ENCODE data around the gene MYO15B.

The MYO15B gene

DNA sequence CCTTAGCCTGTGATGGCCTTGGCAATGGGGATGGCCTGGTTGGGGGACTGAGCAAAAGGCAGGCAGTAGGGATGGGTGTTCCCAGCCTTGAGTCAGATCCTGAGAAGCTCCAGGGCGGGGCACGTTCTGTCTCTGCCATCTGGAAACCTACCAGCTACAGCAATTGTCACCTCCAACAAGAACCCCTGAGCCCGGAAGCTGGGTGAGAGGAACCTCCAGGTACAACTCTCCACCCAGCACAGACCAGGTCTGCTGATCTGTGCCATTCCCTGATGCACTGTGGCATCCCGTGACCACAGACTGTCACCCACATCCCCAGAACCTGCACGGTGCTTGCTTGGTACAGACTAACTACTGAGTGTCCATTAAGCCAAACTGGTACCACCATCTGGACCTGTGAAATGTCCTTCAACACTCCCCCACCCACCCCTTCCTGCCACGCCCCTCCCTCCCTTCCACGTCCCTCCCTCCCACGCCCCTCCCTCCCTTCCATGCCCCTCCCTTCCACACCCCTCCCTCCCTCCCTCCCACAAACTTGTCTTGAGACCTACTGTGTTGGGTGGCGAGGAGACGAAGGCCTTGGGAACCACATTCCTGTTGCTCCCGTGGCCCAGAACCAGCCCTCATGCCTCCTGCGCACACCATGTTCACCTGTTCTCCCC, 16.6 kb downstream of the MYO15B start:
- no peak for DNase-seq

DNA sequence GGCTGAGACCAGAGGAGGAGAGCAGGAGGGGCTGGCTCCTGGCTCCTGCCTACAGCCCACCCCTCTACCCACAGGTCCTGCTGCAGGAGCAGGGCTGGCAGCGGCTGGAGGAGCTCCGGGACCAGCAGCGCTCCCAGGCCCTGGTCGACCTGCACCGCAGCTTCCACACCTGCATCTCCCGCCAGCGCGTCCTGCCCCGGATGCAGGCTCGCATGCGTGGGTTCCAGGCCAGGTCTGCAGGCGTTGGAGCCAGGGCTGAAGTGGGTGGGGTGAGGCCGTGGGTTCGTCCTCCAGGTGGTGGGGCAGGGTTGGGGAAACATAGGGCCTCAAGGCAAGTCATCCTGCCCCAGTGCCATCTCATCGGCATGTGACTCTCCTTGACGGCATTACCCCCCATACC, 18.2 kb downstream of the MYO15B start:
- no peak for DNase-seq

DNA sequence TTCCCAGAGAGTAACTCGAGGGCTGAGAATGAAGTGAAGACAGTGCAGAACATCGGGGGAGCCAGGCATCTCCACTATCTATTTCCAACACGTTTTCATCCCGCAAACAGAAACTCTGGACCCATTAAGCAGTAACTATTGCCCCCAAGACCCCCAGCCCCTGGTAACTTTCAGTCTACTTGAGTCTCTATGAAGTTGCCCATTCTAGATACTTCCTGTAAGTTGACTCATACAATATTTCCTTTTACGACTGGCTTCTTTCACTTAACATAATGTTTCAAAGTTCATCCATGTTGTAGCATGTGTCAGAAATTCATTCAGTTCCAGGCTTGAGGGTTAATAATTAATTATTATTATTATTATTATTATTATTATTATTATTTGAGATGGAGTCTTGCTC, 19.5 kb downstream of the MYO15B start:
- no peak for DNase-seq

DNA sequence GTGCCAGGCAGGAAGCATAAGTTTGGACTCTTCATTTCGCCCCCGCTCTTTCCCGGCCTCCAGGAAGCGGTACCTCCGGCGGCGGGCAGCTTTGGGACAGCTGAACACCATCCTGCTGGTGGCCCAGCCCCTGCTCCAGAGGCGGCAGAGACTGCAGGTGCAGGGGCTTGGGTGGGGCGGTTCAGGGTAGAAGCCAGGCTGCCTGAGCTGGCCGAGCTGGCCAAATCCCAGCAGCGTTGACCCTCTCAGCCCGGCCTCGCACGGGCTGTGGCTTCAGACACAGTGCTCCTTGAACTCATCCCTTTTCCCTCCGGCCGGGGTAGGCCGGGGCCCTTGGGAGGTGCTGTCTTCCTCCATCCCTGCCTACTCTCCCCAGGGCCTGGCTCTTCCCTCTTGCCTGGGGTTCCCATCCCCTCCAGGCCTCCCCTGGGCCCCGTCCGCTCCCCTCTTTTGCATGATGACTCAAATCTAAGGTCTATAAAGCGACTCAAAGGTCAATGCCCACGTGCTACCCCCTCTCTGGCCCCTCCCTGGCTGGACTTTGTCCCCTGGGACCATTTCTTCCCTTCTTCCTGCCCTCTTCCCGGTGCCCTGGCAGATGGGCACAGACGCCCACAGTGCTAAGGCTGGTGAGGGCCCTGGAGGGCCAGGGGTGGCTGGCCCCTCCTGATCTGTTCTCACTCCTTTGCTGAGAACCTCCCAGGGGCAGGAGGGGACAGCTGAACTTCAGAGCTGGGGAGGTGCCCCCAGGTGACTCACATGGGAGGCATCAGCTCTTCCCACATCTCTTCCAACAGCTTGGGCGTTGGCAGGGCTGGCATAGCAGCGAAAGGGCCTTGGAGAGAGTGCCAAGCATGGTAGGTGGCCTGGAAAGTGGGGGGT, 22.7 kb downstream of the MYO15B start:
- DNase-seq, result no peak

DNA sequence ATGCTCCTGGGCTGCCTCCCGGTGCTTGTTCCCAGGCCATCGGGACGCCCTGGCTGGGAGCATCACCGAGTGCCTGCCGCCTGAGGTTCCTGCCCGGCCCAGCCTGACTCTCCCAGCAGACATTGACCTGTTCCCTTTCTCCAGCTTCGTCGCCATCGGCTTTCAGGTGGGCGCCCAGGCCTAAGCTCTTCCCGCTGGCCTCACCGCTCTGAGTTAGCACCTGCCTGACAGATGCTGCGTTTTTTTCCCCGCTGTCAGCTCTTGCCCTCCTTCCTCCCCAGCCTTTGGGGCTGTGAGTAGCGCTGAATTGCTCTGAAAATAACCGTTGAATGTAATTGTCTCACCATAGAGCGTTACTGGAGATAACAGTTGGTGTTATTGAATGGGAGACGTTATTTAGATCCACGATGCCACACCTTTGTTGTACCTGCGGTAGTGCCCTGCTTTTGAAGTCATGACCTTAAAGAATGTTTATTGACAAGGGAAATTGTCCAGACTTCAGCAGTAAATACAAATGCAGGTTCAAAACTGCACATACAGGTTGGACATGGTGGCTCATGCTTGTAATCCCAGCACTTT, 24.3 kb downstream of the MYO15B start:
- DNase-seq, result no peak

DNA sequence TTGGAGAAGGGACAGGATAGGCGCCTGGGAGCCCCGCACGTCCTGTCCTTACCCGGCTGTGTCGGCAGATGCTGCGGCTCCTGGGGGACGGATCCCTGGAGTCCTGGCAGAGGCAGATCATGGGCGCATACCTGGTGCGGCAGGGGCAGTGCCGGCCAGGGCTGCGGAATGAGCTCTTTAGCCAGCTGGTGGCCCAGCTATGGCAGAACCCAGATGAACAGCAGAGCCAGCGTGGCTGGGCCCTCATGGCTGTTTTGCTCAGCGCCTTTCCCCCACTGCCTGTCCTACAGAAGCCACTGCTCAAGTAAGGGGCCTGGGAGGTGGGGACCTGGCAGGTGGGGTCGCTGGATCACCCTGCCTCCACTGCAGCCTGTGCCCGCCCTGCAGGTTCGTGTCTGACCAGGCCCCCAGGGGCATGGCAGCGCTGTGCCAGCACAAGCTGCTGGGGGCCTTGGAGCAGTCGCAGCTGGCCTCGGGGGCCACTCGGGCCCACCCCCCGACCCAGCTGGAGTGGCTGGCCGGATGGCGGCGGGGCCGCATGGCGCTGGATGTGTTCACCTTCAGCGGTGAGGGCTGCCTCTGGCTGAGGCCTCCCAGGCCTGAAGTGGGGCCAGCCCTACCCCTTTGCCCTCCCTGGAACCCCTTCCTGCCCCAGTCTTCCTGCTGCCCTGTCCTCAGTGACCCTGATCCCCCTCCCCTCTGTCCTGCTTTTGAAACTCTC, 25.5 kb downstream of the MYO15B start:
- no peak for DNase-seq

DNA sequence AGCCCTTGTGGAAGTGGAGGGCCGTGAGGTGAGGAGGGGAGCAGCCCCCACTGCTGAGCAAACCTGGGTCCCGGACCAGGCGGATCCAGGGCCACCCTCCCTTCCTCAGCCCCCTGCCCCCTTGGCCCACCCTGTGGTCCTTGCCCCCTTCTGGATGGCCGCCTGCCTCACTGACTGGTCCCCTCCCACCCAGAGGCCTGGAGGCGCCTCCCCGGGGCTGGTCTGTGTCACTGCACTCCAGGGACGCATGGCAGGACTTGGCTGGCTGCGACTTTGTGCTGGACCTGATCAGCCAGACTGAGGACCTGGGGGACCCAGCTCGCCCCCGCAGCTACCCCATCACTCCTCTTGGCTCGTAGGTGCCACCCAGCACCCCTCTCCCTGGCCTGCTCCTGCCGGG, 26.4 kb downstream of the MYO15B start:
- DNase-seq, result no peak

DNA sequence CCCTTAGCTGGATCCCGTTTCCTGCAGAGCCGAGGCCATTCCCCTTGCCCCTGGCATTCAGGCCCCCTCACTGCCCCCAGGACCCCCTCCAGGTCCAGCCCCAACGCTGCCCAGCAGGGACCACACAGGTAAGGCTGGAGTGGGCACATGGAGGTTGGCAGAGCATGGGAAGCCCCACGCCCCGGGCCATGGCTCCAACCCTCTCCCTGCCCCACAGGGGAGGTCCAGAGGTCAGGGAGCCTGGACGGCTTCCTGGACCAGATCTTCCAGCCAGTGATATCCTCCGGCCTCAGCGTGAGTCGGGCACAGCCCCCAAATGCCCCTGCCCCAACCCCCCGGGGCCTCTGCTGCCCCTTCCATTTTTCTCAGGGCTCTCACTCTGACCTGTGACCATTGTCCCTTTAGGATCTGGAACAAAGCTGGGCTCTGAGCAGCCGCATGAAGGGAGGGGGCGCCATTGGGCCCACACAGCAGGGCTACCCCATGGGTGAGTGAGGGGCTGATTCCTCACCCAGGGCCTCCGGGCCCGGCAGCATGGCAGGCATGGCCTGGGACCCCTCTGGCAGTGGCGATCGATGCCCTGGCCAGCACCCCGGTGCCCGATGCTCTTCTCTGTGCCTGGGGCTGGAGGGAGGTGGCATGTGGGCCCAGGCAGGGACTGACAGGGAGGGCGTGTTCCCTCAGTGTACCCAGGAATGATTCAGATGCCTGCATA, 27.1 kb downstream of the MYO15B start:
- DNase-seq, result no peak

DNA sequence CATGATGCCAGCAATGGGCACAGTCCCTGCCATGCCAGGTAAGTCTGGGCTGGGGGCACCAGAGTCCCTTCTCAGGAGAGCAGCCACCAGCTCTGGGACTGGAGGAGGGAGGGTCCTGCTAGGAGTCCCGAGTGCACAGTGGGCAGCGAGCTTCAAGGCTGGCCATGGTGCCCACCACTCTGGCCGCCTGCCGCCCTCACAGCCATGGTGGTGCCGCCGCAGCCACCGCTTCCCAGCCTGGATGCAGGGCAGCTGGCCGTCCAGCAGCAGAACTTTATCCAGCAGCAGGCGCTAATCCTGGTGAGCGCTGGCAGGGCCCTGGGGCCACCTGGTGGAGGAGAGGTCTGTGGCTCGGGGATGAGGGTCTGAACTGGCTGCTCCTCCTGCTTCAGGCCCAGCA, 27.7 kb downstream of the MYO15B start:
- DNase-seq, result no peak

DNA sequence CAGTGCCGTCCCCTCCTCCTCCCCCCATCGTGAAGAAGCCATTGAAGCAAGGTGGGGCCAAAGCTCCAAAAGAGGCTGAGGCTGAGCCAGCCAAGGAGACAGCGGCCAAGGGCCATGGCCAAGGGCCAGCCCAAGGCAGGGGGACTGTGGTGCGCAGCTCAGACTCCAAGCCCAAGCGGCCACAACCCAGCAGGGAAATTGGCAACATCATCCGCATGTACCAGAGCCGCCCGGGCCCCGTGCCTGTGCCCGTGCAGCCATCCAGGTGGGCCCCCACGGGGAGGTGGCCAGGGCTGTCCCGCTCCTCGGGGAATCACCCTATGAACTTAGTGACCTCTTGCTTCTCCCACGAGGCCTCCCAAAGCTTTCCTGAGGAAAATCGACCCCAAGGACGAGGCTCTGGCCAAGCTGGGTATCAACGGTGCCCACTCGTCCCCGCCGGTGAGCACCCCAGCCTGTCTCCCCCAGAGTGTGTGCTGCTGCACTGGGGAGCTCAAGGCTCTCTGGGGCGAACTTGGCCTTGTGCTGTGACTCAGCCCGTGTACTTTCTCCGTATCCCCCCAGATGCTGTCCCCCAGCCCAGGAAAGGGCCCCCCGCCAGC, 29.0 kb downstream of the MYO15B start:
- DNase-seq, result no peak

DNA sequence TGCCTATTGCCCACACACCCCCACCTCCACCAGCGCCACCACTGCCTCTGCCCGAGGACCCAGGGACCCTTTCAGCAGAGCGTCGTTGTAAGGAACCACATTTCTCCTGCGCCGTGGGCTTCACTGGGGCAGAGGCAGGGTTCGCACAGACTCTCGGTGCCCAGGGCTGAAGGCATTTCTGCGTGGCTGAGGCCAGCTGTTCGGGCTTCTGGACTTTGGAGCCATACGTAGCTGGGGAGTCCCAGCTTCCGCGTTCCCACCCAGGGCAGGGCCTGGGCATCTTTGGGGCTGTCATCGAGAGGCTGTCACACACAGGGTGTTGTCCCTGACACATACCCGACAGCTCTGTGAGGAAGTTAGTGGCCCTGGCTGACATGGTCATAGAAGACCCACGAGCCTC, 29.6 kb downstream of the MYO15B start:
- DNase-seq, result no peak

DNA sequence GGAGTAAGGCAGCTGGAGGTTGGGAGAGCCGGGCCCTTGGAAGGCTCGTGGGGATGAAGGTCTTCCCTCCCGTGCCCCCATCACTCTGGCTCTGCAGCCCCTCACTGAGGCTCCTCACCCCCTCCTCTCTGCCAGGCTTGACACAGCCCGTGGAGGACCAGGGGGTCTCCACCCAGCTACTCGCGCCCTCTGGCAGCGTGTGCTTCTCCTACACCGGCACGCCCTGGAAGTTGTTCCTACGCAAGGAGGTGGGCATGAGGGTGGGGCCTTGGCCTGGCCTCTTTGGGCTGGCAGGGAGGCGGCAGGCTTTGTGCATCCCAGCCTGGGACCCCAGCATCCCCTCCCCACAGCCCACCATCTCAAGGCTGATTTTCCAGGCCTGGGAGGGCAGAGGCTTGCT, 30.1 kb downstream of the MYO15B start:
- DNase-seq, result no peak

DNA sequence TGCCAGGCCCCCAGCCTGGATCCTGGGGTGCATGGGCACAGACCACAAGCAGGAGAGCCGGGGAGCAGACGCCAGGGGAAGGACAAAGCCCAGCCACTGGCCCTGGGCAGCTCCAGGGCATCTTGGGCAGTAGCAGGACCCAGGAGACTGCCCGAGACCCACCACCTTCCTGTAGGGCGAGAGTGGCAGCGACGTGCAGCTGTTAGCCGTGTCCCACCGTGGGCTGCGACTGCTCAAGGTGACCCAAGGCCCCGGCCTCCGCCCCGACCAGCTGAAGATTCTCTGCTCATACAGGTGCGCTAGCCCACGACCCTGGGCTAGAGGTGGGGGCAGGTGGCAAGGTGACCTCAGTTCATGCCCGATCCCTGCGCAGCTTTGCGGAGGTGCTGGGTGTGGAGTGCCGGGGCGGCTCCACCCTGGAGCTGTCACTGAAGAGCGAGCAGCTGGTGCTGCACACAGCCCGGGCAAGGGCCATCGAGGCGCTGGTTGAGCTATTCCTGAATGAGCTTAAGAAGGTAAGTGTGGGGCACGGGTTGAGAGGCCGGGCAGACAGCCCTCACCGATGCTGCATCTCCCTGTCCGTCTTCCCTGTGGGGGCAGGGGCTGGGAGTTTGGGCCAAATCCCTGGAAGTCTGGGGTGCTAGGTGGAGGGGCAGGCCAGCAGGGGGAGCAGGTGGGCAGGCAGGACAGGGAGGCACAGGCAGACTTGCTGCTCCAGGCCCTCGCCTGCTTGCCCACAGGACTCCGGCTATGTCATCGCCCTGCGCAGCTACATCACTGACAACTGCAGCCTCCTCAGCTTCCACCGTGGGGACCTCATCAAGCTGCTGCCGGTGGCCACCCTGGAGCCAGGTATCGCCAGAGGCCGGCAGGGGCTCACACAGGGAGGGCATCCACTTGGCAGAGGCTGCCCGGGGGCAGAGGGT, 32.2 kb downstream of the MYO15B start:
- DNase-seq, result peak in 2 of 3 donors; percentile 24 to 41

DNA sequence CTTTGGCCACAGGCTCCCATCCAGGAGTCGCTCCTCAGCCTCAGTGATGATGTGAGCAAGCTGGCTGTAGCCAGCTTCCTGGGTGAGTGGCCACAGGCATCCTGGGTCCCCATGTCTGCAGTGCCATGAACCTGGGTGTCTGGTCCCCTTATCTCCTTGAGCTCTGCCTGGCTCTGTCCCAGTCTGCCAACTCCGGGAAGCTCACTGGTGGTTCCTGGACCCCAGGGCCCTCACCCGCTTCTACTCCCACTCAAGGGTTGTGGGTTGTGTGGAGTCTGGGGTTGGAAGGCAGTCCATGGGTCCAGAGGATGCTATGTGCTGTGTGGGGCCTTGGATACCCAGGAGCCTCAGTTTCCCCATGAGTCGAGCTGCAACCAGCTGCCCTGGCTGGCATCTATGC, 33.9 kb downstream of the MYO15B start:
- DNase-seq, result no peak

DNA sequence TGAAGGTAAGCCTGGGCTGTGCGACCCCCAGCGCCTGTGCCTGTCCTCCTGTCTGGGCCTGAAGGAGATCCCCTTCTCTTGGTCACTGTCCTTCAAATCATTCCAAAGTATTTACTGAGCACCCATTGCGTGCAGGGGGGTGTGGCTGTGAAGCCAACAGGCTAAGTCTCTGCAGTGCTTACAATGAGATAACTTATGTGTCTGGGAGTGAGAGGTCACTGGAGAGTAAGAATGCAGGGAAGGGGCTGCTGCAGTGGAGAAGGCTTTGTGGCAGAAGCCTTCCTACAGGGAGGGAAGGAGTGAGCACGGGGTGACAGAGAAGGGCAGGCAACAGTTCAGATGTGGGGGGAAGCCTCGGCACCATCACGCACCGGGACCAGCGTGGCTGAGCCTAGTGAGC, 34.5 kb downstream of the MYO15B start:
- no peak for DNase-seq

DNA sequence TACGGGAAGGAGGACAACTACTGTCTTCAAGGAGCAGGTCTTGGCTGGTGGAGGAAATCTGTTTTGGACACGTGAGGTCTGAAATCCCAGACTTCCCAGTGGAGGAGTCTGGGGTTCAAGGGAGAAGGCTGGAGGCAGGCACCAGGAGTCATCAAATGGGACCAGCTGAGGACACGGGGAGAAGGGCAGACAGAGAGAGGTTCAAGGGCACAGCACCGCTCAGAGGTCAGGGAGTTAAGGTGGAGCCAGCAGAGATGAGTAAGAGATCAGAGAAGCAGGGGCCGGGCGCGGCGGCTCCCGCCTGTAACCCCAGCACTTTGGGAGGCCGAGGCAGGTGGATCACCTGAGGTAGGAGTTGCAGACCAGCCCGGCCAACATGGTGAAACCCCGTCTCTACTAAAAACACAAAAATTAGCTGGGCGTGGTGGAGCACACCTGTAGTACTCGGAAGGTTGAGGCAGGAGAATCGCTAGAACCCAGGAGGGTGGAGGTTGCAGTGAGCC, 35.2 kb downstream of the MYO15B start:
- DNase-seq, result no peak

DNA sequence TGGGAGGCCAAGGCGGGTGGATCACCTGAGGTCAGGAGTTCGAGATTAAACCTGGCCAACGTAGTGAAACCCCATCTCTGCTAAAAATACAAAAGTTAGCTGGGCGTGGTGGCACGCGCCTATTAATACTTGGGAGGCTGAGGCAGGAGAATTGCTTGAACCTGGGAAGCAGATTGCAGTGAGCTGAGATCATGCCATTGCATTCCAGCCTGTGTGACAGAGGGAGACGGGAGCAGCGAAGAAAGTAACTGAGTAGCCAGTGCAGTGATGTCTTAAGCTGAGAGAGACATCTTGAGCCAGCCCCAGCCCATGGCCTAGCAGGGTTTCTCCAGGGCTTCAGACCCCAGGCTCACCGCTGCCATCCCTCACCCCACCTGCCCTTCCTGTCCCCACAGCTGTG, 35.8 kb downstream of the MYO15B start:
- DNase-seq, result no peak

DNA sequence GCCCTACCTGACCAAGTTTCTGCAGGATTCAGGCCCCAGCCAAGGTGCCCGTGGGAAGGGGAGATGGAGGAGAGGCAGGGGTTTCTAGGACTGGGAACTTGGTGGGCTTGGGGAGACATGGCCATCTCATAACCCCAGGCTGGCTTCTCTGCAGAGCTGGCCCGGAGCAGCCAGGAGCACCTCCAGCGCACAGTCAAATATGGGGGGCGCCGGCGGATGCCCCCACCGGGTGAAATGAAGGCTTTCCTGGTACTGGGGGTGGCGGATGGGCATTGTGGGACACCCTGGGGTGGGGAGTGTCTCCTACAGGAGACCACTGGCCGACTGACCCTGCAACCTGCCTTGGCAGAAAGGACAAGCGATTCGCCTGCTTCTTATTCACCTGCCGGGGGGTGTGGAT, 36.4 kb downstream of the MYO15B start:
- no peak for DNase-seq

DNA sequence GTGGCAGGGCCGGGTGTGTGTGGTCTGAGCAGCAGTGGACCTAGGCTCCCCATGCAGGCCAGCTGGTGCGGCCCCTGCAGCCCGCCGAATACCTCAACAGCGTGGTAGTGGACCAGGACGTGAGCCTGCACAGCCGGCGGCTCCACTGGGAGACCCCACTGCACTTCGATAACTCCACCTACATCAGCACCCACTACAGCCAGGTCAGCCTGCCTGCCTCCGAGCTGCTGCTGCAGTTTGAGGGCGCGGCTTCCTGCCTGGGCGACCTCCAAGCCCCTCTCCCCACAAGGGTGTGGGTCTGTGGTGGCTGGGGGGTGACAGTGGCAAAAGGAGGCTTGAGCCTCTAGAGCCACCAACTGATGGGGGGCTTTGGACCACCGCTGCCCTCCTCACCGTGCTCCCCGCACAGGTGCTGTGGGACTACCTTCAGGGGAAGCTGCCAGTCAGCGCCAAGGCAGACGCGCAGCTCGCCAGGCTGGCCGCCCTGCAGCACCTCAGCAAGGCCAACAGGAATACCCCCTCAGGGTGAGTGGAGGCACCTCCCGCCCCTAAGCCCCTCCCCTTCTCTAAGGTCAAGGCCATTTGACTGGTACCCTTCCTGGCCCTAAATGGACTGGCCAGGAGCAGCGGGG, 37.2 kb downstream of the MYO15B start:
- no peak for DNase-seq

DNA sequence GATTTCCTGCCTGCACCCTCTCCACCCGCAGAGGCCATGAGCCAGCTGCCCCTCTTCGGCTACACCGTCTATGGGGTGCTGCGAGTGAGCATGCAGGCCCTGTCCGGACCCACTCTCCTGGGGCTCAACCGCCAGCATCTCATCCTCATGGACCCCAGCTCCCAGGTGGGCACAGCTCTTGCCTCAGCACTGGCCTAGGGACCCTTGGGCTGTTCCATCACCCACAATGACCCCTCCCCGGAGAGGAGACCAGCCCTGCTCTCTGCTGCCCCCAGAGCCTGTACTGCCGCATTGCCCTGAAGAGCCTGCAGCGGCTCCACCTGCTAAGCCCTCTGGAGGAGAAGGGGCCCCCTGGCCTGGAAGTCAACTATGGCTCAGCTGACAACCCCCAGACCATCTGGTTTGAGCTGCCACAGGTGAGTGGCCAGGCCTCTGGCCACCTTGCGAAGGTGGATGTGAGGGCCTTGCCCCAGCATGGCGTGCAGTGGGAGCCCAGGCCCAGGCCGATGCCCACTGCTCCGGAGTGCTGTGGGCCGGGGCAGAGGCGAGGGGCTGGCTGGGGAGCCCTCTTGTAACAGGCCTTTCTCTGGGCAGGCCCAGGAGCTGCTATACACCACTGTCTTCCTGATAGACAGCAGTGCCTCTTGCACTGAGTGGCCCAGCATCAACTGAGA, 38.4 kb downstream of the MYO15B start:
- peak in 2 of 3 donors; percentile 15 for DNase-seq
